NCI-H2227 (cell line): ENCODE results near the gene LHX4.

ENCODE experiments used
- DNase-seq: peaks from one replicate; lab custom pipeline; 2025; ENCODE audit not compliant: unreplicated experiment; lab: John Stamatoyannopoulos, UW

LHX4 gene

DNA sequence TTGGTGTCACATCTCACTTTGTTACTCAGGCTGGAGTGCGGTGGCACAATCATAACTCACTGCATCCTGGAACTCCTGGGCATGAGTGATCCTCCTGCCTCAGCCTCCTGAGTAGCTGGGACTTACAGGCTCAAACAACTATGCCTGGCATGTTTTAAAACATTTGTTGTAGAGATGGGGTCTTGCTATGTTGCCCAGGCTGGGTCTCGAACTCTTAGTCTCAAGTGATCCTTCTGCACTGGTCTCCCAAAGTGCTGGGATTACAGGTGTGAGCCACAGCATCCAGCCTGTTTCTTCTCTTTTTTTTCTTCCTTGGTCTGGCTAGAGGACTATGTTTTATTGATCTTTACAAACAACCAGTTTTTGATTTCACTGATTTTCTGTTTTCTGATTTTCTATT is 64.6 kb downstream of the LHX4 start:
- DNase-seq: no peak

DNA sequence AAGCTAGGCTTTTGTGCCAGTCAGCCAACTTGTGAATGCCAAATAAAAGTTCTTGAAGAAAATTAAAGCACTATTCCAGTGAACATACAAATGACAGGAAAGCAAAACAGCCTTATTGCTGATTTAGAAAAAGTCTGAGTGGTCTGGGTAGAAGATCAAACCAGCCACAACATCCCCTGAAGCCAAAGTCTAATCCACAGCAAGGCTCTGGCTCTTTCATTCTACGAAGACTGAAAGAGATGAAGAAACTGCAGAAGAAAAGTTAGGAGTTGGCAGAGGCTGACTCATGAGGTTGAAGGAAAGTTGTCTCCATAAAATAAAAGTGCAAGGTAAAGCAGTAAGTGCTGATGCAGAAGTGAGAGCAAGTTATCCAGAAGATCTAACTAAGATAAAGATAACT is 65.9 kb downstream of the LHX4 start:
- DNase-seq: no peak

GRCh38 chr1:180299479-180300221 is 69.6 kb downstream of the LHX4 start:
- DNase-seq: no peak

- DNase-seq: no peak
These were observed 71.2 kb downstream of the LHX4 start for GRCh38 chr1:180301135-180301742.

DNA sequence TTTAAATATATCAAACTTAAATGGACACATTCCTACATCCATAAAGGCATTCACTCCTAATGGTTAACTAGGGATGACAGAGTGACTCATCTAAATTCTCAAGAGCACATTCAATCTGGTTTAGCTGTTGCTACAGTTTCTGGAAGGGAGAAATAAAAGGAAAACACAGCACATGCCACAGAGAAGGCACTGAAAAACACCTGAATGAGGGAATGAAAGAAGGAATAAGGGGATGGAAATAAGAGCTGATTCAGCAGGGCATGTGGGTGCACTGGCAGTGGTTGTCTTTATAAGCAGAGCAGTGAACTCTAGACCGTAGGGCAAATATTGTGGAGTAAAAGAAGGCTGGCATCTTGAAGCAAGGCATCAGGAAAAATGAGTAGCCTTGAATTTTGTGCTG is 79.3 kb downstream of the LHX4 start:
- DNase-seq: no peak

- no peak for DNase-seq
These were observed 80.0 kb downstream of the LHX4 start for GRCh38 chr1:180310095-180310494.

- DNase-seq: no peak
These were observed 81.1 kb downstream of the LHX4 start for GRCh38 chr1:180311011-180311730.

DNA sequence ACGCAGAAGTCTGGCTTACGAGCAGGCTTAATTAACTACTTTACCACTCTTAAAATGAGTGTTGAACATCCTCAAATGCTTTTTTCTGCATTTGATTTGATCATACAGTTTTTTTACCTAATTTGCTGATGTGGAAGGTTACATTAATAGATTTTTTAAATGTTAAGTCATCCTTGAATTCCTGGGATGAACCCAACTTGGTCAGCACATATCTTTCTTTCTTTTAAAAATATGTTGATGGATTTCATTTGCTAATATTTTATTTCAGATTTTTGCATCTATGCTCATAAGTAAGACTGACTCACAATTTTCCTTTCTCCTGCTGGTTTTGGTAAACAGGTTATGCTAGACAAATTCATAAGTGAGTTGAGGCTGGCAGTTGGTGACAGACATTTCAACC is 82.9 kb downstream of the LHX4 start:
- DNase-seq: no peak

GRCh38 chr1:180327089-180327488 is 97.0 kb downstream of the LHX4 start:
- DNase-seq: no peak
